HG03280 (cell line): ENCODE measurements around the gene PACC1.
"Not testable (repeated sequence)": the region's sequence is repeated elsewhere in the genome, so short reads cannot be mapped to it uniquely, and the experiment has no call there.

Experiments used
- ATAC-seq: cut with Tn5 transposase; IDR thresholded peaks from one replicate; pipeline ENCODE4 v1.9.1; 2021; ENCODE audit warnings: mild to moderate bottlenecking, moderate library complexity; ENCODE audit not compliant: unreplicated experiment

The PACC1 gene

DNA sequence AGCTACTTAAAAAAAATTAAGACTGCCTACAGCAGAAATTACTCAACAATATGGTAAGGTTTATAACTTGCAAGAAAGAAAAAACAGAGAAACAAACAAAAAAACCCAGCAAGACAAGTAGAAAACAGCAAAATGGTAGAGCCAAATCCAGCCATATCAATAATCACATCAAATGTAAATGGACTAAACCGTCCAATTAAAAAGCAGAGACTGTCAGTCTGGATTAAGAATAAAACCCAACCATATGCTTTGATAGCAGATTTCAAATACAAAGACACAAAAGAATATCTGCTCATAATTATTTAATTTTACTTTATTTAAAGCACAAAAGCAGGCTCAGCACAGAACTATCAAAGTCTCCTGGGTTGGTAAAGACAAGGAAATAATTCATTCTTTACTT is 17.5 kb downstream of the PACC1 start:
- ATAC-seq: no peak

- no peak for ATAC-seq
Observed at GRCh38 chr1:212396638-212397037, 18.0 kb downstream of the PACC1 start.

- ATAC-seq: not testable (repeated sequence)
Observed at GRCh38 chr1:212395678-212396437, 18.8 kb downstream of the PACC1 start.

- no peak for ATAC-seq
Observed at GRCh38 chr1:212388985-212389716, 25.5 kb downstream of the PACC1 start.

- no peak for ATAC-seq
Observed at GRCh38 chr1:212386029-212386428, 28.7 kb downstream of the PACC1 start.

DNA sequence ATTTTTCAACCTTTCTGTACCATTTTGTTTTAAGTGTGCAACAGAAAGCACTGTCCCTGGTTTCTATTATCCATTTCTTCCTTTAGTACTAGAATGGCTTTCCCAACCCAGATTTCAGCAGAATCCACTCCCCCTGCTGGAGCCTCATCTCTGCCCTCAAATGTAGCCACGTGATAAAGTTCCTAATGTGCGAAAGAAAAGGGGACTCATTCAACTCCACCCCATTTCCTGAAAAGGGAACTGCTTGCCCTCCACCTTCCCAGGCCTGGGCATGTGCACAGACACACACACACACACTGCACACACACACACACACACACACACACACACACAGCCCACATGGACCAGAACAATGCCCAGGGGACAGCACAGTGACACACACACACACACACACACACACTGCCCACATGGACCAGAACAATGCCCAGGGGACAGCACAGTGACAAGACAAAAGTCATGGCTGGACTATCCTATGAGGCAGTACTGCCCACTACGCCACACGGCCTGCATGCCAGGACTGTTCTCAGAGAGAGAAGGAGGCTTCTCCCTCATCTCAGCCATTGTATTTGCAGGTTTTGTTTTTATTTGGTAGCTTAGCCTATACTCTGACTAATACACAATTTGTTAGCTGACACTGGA is 33.2 kb downstream of the PACC1 start:
- ATAC-seq: no peak

GRCh38 chr1:212379366-212379765 is 35.3 kb downstream of the PACC1 start:
- ATAC-seq: no peak

DNA sequence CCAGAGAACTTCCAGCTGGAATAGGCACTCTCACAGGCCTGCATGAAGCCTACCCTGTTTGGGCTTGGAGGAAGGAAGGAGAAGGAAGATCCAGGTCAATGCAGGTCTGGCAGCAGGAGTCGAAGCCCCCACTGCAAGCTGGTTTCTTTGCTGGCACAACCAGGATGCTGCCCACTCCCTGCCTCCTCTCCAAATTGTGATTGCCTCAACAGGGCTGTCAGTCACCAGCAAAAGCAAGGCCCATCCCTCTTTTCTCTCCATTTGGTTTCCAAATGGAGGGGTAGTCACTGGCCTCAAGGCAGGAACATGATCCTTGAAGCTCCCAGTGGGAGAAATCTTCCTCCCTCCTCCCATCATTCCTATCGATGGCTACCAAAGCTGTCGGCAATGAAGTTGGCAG is 37.0 kb downstream of the PACC1 start:
- ATAC-seq: no peak

- no peak for ATAC-seq
Observed at GRCh38 chr1:212375986-212376385, 38.7 kb downstream of the PACC1 start.

- ATAC-seq: peak; percentile 88
Observed at GRCh38 chr1:212368073-212368484, 46.6 kb downstream of the PACC1 start.

DNA sequence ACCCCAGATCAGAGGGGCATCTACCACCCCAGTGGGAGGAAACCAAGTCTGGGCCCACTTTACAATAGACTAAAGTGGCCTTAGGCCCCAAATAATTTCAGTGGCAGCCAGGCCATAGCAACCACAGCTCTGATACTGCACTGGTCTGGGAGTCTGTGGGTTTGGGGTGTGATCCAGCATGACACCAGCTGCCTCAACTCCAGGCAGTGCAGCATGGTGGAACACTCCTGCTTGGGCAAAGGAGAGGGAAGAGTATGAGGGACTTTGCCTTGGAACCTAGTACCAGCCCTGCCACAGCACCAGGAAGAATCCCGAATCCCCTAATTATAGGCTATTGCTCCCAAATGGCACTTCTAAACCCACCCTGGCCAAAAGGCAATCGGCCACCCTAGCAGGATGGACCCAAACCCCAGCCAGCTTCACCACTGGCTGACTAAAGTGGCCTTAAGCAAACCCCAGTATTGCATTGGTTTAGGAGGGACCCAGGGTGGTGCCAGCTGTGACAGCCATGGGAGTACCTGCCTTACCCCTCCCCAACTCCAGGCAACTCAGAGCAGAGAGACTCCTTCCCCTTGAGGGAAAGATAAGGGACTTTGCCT is 47.1 kb downstream of the PACC1 start:
- ATAC-seq: no peak

GRCh38 chr1:212366901-212367300 is 47.8 kb downstream of the PACC1 start:
- no peak for ATAC-seq

GRCh38 chr1:212364985-212365384 is 49.7 kb downstream of the PACC1 start:
- no peak for ATAC-seq

- ATAC-seq: no peak
Observed at GRCh38 chr1:212359794-212360479, 54.7 kb downstream of the PACC1 start.

DNA sequence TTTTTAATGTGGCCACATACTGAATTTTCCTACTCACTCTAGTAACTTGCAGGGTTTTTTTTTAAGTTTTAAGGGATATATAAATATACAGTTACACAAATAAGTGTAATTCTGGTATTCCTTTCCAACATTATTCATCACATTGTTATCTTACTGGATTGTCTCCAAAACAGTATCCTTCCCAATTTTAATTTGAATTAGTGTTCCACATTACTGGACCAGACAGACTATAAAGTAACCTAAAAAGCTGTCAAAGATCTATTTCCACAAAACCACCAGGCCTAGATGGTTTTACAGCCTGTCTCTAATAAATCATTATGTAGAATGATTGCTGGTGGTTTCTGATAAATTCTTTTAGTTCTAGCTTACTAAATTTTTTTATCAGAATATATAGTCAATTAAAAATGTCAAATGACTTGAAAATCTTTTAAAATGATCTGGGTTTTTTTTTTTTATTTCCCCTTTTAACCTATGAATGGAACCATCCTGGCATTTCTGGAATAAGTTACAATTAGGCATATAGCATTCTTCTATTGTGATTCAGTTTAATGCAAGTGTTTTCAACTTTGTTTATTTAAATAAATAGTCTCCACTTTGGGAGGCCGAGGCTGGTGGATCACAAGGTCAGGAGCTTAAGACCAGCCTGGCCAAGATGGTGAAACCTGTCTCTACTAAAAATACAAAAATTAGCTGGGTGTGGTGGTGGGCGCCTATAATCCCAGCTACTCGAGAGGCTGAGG is 59.3 kb downstream of the PACC1 start:
- ATAC-seq: no peak

DNA sequence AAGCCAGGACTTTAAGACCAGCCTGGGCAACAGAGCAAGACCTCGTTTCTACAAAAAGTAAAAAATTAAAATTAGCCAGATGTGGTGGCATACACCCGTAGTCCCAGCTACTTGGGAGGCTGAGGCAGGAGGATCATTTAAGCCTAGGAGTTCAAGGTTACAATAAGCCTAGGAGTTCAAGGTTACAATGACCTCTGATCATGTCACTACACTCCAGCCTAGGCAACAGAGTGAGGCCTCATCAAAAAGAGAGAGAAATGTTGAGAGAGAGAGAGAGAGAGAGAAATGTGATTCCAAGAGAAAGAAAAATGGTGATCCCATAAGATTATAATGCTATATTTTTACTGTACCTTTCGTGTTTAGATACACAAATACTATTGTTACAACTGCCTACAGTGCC is 60.2 kb downstream of the PACC1 start:
- ATAC-seq: no peak

DNA sequence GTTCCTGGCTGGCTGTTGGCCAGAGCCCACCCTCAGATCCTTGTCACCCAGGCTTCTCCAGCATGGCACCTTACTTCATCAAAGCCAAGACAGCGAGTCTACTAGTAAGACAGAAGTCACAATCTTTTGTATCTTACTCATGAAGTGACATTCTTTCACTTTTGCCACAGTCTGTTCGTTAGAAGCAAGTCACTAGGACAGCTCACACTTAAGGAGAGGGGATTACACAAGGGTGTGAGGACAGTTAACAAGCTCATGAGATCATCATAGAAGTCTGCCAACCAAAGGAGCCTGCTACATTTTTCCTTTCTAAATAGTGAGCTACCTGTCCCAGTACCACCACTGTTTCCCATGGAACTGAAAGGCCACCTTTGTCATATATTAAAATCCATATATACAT is 61.5 kb downstream of the PACC1 start:
- no peak for ATAC-seq

DNA sequence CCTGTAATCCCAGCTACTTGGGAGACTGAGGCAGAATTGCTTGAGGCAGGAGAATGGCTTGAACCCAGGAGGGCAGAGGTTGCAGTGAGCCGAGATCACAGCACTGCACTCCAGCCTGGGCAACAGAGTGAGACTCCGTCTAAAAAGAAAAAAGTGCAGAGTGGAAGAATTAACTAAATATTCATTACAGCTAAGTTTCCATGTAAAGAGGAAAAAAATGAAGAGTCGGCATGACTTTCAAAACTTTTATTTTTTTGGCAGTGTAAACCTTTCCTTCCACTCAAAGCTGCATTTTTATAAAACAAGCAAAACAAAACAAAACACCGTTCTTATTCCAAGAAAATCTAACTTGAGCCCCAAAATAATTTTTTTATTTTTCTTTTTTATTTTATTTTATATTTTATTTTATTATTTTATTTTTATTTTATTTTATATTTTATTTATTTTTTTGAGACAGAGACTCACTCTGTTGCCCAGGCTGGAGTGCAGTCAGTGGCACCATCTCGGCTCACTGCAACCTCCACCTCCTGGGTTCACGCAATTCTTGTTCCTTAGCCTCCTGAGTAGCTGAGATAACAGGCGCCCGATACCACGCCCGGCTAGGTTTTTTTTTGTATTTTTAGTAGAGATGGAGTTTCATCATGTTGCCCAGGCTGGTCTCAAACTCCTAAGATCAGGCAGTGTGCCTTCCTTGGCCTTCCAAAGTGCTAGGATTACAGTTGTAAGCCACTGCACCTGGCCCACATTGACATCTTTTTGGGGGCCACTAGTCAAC is 62.9 kb downstream of the PACC1 start:
- ATAC-seq: no peak

GRCh38 chr1:212346601-212347000 is 68.1 kb downstream of the PACC1 start:
- no peak for ATAC-seq

DNA sequence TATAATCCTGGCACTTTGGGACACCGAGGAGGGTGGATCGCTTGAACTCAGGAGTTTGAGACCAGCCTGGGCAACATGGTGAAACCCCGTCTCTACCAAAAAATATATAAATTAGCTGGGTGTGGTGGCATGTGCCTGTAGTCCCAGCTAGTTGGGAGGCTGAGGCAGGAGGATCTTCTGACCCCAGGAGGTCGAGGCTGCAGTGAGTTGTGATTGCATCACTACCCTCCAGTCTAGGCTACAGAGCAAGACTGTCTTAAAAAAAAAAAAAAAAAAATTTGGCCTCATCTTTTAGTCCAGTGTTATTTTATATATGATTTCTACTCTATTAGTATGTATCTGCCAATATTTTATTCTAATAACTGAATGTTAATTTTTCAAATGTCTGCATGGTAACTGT is 69.8 kb downstream of the PACC1 start:
- ATAC-seq: no peak
